B cell (primary cell): Measurements from ENCODE around the gene RNF183.

Experiments used
- EZH2 ChIP-seq: IDR thresholded peaks from 2 replicates; pipeline ENCODE4 v1.6.1; 2012; ENCODE audit warnings: borderline replicate concordance, low read depth, mild to moderate bottlenecking, moderate library complexity, low read length; ENCODE audit not compliant: insufficient read depth, poor library complexity, severe bottlenecking
- TF ChIP-seq, protein P1 (sequence below): fragments of 200-600 bp; IDR thresholded peaks from one replicate; pipeline ENCODE4 v1.8.0; 2022; ENCODE audit warnings: antibody characterized with exemption, mild to moderate bottlenecking

DNA sequence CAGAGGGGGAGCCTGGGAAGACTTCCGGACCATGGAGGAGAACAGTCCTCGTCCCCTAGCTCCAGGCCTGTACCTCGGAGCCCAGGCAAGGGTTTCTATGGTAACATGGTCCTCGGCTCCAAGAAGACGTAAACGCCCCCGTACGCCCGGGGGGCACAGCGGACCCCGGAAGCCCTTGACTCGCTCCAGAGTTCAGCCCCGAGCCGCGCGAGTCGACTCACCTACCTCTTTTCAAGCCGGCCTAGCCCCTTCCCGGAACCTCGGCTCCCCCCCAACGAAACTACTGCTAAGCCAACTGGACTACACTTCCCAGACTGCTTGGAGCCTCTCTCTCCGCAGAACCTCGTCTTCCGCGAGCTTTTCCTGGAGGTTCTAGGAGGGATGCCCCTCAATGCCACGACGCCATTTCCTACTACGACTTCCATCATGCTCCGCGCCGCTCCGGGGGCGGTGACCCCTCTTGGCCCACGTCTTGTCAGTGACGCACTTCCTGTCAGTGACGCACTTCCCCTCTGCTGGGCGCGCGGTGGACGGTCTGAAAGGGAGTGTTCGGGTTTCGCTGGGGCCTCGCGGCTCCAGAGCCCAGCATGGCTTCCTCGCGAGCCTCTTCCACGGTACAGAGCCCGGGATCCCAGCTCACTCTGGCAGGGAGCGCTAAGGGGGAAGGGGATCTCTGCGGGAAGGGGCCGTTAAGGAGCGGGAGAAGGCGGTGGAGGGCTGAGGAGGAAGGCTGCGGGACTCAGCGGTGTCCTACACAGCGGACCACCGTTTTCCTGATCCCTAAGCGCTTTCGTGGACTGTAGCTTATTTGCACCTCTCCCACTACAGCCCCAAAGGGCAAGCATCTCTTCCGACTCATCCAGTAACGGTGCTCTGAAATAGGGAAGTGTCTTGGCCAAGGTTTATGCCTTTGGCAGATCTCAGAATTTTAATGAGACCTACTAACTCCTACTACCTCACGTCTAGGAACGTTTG lies 27.7 kb downstream of the RNF183 start, which contains the start of the genes CDC26 and PRPF4:
- TF ChIP-seq, protein P1, sequence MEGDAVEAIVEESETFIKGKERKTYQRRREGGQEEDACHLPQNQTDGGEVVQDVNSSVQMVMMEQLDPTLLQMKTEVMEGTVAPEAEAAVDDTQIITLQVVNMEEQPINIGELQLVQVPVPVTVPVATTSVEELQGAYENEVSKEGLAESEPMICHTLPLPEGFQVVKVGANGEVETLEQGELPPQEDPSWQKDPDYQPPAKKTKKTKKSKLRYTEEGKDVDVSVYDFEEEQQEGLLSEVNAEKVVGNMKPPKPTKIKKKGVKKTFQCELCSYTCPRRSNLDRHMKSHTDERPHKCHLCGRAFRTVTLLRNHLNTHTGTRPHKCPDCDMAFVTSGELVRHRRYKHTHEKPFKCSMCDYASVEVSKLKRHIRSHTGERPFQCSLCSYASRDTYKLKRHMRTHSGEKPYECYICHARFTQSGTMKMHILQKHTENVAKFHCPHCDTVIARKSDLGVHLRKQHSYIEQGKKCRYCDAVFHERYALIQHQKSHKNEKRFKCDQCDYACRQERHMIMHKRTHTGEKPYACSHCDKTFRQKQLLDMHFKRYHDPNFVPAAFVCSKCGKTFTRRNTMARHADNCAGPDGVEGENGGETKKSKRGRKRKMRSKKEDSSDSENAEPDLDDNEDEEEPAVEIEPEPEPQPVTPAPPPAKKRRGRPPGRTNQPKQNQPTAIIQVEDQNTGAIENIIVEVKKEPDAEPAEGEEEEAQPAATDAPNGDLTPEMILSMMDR = no peak
- TF ChIP-seq EZH2 = no peak
